Measurements from ENCODE around the gene GNMT.

- TF ChIP-seq POLR2A (IDR thresholded peaks at IDR 0.05) (no peak), CTCF (IDR thresholded peaks at IDR 0.05) (no peak)
Observed at GRCh38 chr6:42984924-42985475, 24.4 kb downstream of the GNMT start.

All from lower leg skin (tissue), 3 donors.